ENCODE measurements around the gene ADAMTS12. TPM values are rescaled to one million over a fixed set of nuclear protein-coding genes. Genes with fewer than 3 reads are reported as not detected.

The ADAMTS12 gene
- total and polyA plus RNA-seq, 2 of the 8 experiments (the other 6 are each of a cell fraction or from before 2014, with no cell fraction given) = 6.4 to 12.8 TPM

DNA sequence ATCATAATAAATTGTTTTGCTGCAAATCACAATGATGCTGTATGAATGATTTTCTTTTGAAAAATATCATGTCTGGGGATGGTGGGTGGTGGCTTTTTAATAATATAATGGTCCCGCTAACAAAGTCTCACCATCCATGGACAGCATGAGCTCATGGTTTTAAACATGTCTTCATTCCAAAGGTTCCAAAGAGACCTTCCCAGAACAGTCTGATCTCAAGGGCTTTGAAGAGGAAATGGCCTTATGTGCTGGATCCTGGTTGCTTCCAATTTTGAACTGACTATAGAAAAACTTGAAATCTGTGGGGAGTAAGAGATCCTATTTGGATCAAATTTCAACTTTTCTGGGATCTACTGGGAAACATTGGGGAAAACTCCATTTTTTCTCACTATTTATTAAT is 121.8 kb downstream of the ADAMTS12 start:
- no peaks in the 10 kb centered on the region for H3K79me2 ChIP-seq (ENCODE audit: control insufficient read depth in 1 of 2, insufficient read depth in 2 of 2, low read length in 2 of 2)
- no peak overlapping the region for H2AFZ ChIP-seq (ENCODE audit: low read length)
- no peak overlapping the region for H3K27ac ChIP-seq (ENCODE audit: low read depth, low read length)
- H2BK15ac ChIP-seq (ENCODE audit: low read length) = no peak overlapping the region
- no peaks in the 10 kb centered on the region for H4K20me1 ChIP-seq (replicated peaks in 1 of 2; ENCODE audit: control insufficient read depth in 1 of 2, insufficient read depth in 2 of 2, low read length in 2 of 2)
- no peak overlapping the region for H3K4ac ChIP-seq (replicated peaks; ENCODE audit: insufficient read length, low read depth, low read length)
- no peak overlapping the region for H2BK120ac ChIP-seq (replicated peaks; ENCODE audit: low read depth, low read length)
- H3K9ac ChIP-seq (replicated peaks in 1 of 4; ENCODE audit: extremely low read depth in 1 of 4, low read depth in 3 of 4, low read length in 3 of 4) = no peak overlapping the region
- WGBS, 2 experiments (ENCODE audit: extremely low coverage in 1 of 2, insufficient coverage in 1 of 2, insufficient read length in 1 of 2, insufficient replicate concordance in 2 of 2, low coverage in 1 of 2, low lambda C conversion rate in 2 of 2, missing lambda C conversion rate in 1 of 2) = 89% methylated on average over 1 of the region's 1 CpG; no CpG with 5 or more reads in 1 of the 2 experiments
- no peaks in the 10 kb centered on the region for H3K27me3 ChIP-seq (replicated peaks in 1 of 4; ENCODE audit: control insufficient read depth in 3 of 4, extremely low read depth in 1 of 4, insufficient read depth in 3 of 4, low read length in 3 of 4)
- H3K36me3 ChIP-seq (ENCODE audit: control insufficient read depth in 2 of 4, insufficient read depth in 4 of 4, low read length in 3 of 4) = no peaks in the 10 kb centered on the region
- H2AK5ac ChIP-seq (ENCODE audit: low read depth, low read length) = no peak overlapping the region
- no peak overlapping the region for H4K8ac ChIP-seq (ENCODE audit: extremely low read depth, insufficient read depth, low read length)
- H4K5ac ChIP-seq (ENCODE audit: insufficient read length, low read depth, low read length) = no peak overlapping the region
- H3K14ac ChIP-seq (ENCODE audit: insufficient read length) = no peak overlapping the region
- H2BK12ac ChIP-seq (ENCODE audit: low read depth, low read length) = no peak overlapping the region
- ChIA-PET CTCF (ENCODE audit: partially characterized antibody) (no interaction called here), POLR2A (ENCODE audit: partially characterized antibody) (interaction anchor here (1.3 kb wide), 1 partner anchor 11 kb away, joined by 3 read pairs; no protein-coding TSS in a partner anchor)
- H3K9me3 ChIP-seq (ENCODE audit: insufficient read depth in 2 of 2, low read depth in 1 of 2, low read length in 1 of 2) = no peaks in the 10 kb centered on the region
- no peak overlapping the region for H3K56ac ChIP-seq (replicated peaks; ENCODE audit: insufficient read length, low read depth, low read length)
- H2BK5ac ChIP-seq (ENCODE audit: low read depth, low read length) = no peak overlapping the region
- no peak overlapping the region for H3K4me2 ChIP-seq (ENCODE audit: insufficient read depth in 1 of 2, low read depth in 2 of 2, low read length in 2 of 2)
- no peak overlapping the region for H4K91ac ChIP-seq (replicated peaks; ENCODE audit: insufficient read length, low read length)
- H3K4me1 ChIP-seq (replicated peaks in 1 of 4; ENCODE audit: control insufficient read depth in 3 of 4, insufficient read depth in 4 of 4, low read length in 3 of 4) = peaks cover 0 to 2% (median under 1%) of the 10 kb centered on the region in 4 experiments; a peak in 2 of 7 replicates
- H3K18ac ChIP-seq (ENCODE audit: extremely low read depth, low read length) = no peak overlapping the region
- no peak for FAIRE-seq
- H3K23ac ChIP-seq (ENCODE audit: insufficient read length) = no peak overlapping the region
- no peaks in the 10 kb centered on the region for H3K23me2 ChIP-seq (ENCODE audit: low read depth, low read length)
- H3K79me1 ChIP-seq (ENCODE audit: low read depth, low read length) = no peaks in the 10 kb centered on the region
- H3K4me3 ChIP-seq (ENCODE audit: extremely low read depth in 1 of 4, insufficient read depth in 2 of 4, low read depth in 3 of 4, low read length in 4 of 4) = no peak overlapping the region
- no peak for DNase-seq (ENCODE audit: low read depth in 1 of 2, low spot score in 2 of 2)
- H2BK20ac ChIP-seq (ENCODE audit: low read length) = no peak overlapping the region
- no peak for TF ChIP-seq SP2 (IDR thresholded peaks at IDR 0.05; ENCODE audit: low read length)
- TF ChIP-seq MAFK (IDR thresholded peaks at IDR 0.05; ENCODE audit: low read depth, low read length) = no peak
- no peak for TF ChIP-seq GTF2F1 (IDR thresholded peaks at IDR 0.05; ENCODE audit: borderline replicate concordance, low read depth, low read length)
- no peak for TF ChIP-seq EZH2 (IDR thresholded peaks at IDR 0.05; ENCODE audit: low read depth, low read length, severe bottlenecking)
- no peak for TF ChIP-seq CREB1 (IDR thresholded peaks at IDR 0.05)
- TF ChIP-seq POLR2A (IDR thresholded peaks at IDR 0.05; ENCODE audit: control extremely low read depth in 1 of 2, low read depth in 2 of 2, low read length in 2 of 2) = no peak
- TF ChIP-seq, protein P1, sequence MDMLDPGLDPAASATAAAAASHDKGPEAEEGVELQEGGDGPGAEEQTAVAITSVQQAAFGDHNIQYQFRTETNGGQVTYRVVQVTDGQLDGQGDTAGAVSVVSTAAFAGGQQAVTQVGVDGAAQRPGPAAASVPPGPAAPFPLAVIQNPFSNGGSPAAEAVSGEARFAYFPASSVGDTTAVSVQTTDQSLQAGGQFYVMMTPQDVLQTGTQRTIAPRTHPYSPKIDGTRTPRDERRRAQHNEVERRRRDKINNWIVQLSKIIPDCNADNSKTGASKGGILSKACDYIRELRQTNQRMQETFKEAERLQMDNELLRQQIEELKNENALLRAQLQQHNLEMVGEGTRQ (IDR thresholded peaks at IDR 0.05; ENCODE audit: low read length) = no peak
- no peak for TF ChIP-seq RBBP5 (IDR thresholded peaks at IDR 0.05; ENCODE audit: borderline replicate concordance, low read depth, low read length)
- TF ChIP-seq TAF1 (IDR thresholded peaks at IDR 0.05; ENCODE audit: low read depth, low read length) = no peak
- TF ChIP-seq HDAC2 (IDR thresholded peaks at IDR 0.05; ENCODE audit: borderline replicate concordance in 1 of 2, low read depth in 2 of 2, low read length in 2 of 2) = no peak
- TF ChIP-seq, protein P2, sequence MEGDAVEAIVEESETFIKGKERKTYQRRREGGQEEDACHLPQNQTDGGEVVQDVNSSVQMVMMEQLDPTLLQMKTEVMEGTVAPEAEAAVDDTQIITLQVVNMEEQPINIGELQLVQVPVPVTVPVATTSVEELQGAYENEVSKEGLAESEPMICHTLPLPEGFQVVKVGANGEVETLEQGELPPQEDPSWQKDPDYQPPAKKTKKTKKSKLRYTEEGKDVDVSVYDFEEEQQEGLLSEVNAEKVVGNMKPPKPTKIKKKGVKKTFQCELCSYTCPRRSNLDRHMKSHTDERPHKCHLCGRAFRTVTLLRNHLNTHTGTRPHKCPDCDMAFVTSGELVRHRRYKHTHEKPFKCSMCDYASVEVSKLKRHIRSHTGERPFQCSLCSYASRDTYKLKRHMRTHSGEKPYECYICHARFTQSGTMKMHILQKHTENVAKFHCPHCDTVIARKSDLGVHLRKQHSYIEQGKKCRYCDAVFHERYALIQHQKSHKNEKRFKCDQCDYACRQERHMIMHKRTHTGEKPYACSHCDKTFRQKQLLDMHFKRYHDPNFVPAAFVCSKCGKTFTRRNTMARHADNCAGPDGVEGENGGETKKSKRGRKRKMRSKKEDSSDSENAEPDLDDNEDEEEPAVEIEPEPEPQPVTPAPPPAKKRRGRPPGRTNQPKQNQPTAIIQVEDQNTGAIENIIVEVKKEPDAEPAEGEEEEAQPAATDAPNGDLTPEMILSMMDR (IDR thresholded peaks at IDR 0.05; ENCODE audit: control extremely low read depth in 1 of 3, insufficient read depth in 1 of 3, low read depth in 1 of 3, low read length in 3 of 3) = no peak

Measured in H1 (cell line).